Fibroblast of skin of abdomen (primary cell): Measurements from ENCODE around the gene ZFP36L2.
"Not testable (repeated sequence)": the region's sequence is repeated elsewhere in the genome, so short reads cannot be mapped to it uniquely, and the experiment has no call there.

Source experiments
- DNase-seq: peaks from one replicate; pipeline ENCODE4 v3.0.0-alpha.2; 2013

The ZFP36L2 gene

DNA sequence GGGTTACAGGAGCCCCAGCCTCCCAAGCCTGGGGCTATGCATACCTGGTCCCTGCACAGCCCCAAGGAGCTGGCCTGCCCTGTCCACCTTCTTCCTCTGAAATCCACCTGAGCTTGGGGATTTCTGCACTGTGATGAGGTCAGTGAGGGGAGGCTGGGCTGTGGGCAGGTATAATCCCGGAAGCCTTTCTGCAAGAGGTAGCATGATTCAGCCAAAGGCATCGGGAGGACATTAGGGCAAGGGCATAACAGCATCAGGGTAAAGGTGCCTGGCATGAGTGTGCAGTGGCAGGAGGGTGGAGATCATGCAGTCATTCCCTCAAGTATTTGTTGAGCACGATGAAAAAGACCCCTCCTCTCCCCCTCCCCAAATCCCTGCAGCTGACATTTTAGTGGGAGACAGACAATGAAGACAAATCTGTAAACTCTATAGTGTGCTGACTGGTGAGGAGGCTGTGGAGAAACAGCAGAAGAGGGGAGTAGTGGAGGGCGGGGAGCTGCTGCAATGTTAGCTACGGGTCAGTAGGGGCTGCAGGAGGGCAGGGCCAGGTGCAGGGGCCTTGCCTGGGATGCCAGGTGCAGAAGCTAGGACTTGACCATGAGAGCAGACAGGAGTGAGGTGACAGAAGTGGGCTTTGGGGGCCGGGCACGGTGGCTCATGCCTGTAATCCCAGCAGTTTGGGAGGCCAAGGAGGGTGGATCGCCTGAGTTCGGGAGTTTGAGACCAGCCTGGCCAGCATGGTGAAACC is 18.7 kb downstream of the ZFP36L2 start:
- no peak for DNase-seq

DNA sequence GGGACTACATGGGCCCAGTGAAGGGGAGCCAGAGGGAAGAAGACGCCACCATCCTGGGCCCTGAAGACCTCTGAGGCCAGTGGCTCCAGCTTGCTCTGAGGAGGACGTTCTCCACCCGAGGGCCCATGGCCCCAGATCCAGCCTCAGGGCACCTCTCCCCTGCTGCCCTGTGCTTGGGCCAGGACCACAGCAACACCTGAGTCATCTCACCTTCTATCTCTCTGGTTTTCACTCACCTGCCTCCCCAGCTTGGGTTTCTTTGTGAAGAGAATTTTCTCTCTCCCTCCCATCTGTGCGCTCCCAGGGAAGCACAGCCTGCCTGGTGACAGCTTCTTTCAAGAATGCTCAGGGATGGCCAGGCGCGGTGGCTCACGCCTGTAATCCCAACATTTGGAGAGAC is 19.8 kb downstream of the ZFP36L2 start:
- DNase-seq: no peak

DNA sequence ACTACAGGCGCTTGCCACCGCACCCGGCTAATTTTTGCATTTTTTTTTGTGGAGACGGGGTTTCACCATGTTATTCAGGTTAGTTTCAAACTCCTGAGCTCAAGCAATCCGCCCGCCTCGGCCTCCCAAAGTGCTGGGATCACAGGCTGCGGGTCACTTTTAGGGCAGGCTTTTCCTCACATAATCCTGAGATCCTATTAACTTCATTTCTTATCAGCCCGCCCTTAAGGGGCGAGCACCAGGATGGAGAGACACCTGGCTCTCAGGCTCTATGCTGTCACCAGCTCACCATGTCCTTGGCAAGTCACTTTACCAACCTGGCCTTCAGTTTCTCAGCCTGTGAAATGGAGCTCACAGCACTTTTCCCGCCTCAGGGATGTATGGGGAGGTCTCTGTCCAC is 23.0 kb downstream of the ZFP36L2 start:
- no peak for DNase-seq

DNA sequence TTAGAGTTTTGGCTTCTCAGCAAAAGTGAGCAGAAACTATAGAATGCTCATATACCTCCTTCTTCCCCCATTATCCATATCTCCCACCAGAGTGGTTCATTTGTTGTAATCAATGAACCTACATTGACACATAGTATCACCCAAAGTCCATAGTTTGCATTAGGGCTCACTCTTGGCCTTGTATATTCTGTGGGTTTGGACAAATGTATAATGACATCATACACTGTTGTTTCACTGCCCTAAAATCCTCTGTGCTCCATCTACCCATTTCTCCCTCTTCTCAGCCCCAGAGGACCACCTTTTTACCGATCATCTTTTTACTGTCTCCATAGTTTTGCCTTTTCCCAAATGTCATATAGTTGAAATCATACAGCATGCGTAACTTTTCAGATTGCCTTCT is 24.1 kb downstream of the ZFP36L2 start:
- no peak for DNase-seq

DNA sequence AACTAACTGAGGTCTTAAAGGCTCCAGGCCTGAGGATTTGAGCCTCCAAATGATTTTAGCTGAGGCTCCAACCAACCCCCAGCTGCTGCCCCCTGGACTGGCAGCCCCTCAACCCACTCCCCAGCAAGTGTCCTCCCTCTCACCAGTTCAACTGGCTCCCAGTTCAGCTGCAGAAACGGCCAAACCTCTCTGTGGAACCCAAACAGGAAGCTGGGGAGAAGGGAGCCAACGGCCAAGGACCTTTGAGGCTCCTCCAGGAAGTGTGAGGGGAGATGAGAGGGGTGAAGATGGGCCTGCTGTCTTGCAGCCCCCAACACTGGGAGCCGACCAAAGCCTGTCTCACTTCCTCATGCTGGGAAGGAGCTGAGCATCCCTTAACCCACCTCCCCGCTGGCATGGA is 24.9 kb downstream of the ZFP36L2 start:
- no peak for DNase-seq

DNA sequence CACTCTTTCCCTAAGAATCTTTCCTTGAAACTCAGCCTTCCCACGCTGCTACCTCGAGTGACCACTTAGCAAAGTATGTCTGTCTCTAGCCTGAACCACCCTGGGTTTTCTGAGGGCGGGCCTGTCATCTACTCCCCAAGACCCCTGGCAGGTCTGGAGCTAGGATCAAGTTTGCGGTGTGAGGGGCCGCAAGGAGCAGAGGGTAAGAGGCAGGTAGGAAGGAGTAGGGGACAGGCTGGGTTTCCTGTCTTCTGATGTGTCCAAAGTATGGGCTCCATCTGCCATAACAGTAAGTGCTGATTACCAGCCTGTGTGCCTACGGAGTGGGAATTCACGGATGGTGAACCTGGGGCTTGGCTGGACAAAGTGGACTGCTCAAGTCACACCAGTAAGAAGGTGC is 25.4 kb downstream of the ZFP36L2 start:
- DNase-seq: no peak

DNA sequence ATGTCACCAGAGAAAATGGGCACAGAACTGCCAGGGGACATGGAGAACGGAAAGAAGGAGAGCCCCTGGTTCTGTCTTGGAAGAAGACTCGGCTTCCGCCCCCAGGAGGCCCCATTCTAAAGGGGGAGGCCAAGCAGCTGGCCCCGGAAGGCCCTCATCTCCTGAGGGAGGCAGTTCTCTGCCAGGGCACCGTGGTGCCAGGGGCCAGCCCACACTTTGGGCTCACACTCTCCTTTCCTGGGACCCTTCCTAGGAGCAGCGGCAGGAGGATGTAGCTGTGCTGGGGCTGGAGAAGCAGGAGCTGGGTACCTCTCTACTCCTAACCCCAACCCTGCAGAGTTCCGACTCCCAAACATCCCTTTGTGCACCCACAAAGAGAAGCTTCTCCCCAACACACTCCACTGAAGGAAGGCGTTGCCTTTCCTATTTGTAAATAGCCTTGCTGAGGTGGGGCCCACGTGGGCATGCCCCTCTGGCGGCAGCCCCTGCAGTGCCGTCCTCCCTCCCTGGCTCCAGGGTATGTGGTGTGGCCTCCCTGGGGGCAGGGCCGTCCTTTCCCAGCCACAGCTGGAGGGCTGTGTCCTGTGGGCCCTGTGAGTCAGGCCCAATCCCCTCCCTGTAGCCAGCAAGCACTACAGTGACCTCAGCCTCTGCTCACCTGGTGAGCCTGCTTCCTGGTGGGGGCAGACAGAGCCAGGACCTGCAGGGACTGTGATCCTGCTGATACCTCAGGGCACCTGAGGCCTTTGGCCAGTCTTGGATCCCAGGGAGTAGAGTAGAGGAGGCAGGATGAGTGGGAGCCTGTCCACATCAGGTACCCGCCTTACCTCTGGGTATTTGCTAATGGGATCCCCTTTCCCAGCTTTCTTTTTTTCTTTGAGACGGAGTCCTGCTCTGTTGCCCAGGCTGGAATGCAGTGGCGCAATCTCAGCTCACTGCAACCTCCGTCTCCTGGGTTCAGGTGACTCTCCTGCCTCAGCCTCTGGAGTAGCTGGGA is 26.6 kb downstream of the ZFP36L2 start:
- no peak for DNase-seq

DNA sequence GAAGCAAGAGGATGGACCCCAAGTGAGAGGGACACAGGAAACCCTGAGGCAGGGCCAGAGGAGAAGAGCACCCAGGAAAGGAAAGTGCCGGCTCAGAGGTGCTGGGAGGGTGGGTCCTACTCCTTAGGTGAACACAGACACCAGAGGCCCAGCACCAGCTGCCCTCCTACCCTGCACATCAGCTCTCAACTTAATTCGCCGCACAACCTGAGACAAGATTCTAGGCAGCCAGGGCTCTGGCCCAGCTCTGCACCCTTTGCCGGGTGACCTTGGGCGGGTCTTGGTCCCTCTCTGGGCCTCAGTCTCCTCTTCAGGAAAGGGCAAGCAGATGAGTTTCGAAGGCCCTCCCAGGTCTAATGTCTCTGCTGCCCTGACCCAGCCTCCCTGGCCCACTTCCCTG is 28.1 kb downstream of the ZFP36L2 start:
- DNase-seq: no peak

DNA sequence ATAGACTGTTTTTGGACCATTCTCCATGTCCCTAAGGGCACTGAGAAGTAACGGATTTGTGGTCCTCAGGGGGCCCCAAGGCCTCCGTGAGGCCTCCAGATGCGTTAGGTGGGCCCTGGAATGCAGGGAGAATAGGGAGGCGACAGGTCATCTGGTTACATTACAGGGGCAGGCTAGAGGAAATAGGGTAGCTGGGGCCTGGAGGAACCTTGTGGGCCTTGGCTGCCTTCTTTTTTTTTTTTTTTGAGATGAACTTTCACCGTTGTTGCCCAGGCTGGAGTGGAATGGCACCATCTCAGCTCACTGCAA is 28.9 kb downstream of the ZFP36L2 start:
- no peak for DNase-seq

DNA sequence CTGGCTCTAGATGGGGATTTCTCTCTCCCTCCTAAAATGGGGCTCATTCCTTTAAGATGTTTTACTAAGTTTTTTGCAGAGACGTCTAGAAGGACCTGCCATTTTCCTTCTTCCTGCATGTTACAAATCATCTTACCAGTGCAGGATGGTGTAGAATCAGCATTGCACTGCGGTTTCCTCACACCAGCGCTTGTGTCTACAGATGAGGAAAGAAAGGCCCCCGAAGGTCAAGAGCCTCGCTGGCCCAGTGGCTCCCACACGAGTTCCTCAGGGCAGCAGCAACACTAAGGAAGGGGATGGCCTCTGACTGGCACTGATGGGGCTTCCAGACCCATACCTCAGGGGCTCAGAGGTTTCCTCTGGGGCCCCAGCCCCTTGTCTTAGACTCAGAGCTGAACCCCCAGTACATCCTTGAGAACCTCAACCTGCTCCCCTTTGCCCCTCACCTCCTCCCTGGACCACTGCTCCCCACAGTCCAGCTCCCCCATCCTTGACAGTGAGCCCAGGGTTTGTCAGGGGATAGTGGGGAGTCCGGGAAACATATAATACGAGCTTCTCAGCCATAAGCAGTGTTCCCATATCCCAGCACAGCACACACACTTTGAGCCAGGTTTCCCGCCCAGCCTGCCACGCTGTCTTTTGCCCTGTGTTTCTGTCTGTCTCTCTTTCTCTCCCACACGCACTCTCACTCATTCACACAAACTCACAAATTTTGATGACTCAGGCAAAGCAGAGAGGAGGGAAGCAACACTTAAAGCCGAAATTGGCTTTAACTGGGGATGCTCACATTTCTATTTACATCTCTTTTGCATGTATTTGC is 29.4 kb downstream of the ZFP36L2 start:
- peak; percentile 26 for DNase-seq

DNA sequence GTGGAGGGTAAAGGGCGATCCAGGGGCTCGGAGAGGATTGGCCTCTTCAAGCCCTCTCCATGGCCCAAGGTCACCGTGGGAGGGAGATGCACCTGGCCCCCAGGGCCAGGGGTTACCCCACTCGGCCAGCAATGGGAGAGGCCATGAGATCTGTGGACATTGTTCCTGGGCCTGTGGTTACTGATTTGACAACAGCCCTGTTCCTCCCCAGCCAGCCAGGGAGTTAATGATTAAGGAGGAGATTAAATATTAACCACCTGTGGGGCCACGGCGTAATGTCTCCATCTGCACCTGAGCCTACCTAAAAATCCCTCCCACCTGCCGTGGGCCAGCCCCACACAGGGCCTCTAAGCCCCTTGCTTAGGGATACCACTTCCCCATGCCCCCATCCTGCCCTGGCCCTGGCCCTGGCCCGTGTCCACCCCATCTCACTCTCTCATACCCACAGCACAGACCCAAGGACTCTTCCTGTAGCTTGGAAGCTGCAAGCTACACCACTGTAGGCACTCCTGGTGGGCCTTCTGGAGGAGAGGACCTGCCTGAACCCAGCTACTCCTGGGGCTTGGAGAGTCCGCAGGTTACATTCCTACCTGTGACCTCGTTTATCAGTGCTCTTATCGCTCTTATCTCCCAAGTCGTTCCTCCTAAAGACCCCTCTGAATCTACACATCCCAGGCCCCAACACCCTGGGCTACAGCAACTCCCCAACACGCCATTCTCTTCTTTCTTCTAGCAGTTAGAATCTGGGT is 32.1 kb downstream of the ZFP36L2 start:
- DNase-seq: no peak

DNA sequence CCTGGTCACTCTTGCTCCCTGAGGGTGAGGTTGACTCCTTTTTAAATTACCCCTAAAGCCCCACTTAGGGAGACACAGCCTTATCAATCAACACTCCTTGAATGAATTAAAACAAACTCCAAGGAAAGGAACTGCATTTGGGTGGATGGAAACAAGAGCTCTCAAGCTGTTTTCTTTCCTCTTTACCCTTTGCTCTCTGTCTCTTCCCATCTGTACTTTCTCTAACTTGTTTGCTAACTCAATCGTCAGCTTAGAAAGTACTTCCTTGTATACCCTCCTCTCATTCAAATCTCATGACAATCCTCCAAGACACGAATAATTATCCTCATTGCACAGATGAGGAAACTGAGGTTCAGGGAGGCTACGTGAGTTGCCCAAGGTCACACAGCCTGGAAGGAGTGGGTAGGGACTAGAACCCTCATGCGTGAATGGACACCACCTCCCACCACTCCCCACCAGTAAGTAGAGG is 32.7 kb downstream of the ZFP36L2 start:
- DNase-seq: no peak

DNA sequence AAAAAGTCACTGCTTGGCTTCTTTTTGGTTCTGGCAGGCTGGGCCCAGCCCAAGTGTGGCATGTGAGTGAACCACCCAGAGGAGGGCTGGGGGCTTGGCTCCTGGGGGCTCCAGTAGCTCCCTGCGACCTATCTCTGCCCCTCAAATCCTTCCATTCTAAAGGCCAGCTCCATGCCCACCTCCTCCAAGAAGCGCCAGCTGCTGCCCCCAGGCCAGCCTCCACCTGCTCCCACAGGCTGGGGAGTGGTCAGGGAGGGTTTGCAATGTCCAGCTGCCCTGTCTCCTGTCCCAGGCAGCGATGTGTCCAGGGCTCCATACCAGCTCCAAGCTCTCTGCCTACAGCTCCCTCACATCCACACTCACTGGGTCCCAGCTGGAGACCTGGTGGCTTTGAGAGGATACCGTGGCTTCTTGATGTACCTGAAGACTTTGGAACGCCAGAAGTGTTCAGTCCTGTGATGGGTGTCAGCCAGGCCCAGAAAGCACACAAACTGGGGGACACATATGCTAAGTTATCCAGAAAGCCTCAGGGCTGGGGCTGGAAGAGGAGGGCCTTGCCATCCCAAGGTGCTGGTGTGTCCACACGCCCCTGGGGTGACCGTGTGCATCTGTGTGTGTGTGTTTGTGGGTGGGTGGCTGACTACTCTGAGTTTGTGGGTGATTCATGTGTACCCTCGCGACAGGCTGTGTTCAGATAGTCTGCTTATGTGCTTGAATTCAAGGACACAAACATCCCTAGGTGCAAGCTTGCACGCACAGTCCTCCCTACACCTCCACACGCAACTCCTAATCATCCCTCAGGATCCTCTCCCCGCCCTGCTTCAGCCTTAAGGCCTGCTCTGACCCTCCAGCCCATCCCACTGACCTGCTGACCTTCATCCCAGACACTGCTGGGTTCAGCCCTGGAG is 33.4 kb downstream of the ZFP36L2 start:
- DNase-seq: no peak

DNA sequence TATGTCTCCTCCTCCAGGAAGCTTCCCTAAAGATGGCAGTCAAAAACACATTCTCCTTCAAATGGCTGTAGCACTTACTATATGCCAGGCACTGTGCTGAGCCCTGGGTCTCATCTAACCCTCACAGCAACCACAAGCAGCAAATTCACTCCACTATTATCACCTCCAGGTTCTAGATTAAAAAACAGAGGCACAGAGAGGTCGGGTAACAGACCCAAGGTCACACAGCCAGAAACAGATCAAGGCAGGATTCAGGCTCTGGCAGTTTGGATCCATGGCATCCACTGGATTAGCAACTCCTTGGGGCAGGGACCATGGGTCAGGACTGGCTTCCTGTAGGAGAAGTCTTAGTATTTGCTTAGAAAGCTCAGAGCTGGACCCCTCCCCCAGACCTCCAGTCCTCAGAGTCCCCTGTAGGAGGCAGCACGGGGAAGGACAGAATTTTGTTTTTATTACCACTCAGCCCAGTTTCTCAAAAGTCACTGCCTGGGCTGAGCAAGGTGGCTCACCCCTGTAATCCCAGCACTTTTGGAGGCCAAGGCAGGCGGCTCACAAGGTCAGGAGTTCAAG is 34.4 kb downstream of the ZFP36L2 start:
- no peak for DNase-seq

DNA sequence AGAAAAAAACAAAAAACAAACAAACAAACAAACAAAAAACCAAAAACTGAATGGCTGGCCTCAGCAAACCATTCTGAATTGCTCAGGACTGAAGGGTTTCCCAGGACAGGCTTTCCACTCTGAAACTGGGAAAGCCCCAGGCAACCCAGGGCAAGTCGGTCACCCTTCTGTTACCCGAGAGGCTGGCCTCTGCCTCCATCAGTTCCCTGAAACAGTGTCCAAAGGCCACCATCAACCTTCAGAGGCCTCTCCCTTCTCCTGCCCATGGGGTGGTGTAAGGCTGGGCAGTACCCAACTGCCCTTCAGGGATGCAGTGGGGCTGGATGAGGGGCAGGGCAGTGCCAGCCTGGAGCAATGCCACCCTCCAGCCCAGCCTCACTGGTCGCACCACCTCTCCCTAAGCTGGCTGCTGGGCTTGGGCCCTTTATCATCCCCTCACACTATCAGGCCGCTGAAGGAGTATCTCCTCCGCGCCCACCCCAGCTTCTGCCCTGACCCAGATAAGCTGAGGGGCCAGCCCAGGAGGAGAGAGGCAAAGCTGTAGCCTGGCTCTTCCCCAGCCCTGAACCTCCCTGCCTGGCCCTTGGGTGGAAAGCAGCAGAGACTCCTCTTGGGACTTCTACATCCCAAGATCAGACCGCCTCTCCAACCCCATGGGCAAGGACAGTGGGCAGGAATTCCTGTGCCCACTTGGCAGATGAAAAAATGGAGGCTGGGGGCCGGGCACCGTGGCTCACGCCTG is 35.9 kb downstream of the ZFP36L2 start:
- no peak for DNase-seq

DNA sequence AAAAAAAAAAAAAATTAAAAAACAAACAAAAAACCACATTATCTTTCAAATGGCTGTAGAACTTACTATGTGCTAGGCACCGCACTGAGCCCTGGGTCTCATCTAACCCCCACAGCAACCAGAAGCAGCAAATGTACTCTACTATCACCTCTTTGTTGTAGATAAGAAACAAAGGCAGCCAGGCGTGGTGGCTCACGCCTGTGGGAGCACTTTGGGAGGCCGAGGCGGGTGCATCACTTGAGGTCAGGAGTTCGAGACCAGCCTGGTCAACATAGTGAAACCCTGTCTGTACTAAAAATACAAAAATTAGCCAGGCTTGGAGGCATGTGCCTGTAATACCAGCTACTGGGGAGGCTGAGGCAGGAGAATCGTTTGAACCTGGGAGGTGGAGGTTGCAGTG is 36.5 kb downstream of the ZFP36L2 start:
- not testable (repeated sequence) for DNase-seq

DNA sequence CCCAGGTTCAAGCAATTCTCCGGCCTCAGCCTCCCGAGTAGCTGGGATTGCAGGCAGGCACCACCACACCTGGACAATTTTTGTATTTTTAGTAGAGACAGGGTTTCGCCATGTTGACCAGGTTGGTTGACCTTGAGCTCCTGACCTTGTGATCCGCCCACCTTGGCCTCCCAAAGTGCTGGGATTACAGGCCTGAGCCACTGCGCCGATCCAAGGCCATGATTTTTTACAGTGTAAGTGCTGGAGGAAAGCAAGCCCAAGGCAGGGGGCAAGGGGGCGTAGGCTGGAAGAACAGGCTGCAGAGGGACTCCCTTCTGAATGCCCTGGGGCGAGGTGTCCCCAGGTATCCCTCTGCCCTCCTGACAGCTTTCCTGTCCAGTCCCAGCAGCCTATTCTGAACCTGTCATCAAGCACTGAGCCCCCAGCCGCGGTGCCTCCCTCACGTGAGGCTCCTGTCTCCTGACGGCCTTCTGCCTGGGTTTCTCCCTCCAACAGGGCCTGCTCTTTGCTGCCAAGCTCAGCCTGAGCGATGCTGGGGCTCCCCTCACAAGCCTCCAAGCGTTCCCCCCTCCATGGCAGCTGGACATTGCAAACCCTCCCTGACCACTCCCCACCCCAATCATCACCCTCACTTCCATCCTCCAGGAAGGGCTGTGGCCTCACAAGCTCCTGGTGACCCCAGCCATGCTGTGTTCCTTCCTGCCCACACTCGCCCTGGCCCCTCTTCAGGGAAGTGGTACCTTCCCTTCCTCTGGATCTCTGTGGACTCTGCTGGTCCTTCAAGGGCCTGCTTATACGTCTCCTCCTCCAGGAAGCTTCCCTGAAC is 37.6 kb downstream of the ZFP36L2 start:
- no peak for DNase-seq

DNA sequence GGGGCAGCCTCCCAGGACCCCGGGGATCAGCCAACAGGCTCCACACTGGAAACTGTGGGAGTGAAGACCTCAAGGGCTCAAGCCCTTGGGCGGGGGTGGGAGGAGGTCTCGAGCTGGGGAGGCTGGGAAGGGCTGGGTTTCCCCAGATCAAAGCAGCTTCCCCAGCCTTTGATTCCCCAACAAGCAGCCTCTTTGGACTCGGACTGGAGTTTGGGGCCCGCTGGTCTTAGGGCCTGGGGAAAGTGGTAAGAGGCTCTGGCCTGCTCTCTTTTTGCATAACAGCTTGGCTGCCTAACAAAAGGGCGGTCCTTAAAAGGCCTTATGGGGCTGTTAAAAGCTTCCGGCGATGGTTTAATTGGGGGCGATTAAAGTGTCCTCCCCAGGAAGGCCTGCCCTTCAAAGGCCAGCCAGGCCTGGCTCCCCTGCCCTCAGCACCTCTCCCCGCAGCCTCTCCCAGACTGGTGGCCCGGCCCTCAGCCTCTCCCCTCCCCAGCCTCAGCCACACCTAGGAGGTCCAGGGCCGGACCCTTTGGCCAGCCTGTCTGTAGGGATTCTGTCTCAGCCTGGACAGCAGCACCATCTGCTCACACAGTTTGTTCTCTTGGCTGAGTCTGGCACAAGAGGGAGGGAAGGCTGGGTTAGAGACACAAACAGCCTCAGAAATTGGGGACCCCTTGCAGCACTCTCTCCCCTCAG is 39.6 kb downstream of the ZFP36L2 start:
- no peak for DNase-seq

DNA sequence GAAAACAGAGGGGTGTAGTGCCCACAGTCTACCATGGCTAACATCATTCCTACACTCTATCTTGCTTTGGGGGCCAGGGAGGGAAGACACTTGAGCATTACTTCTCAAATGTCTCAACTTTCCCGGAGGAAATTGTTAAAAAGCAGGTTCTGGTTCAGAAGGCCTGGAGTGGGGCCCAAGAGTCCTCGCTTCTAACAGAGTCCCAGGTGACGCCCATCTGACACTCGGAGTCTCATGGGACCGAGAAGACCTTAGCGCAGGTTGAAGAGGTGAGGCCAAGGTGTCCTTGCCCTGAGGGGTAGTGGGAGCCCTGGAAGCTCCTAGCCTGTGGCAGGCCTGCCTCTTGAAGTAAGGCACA is 40.1 kb downstream of the ZFP36L2 start:
- no peak for DNase-seq
